HG02885 (cell line): ENCODE results near the gene SRSF8.
A peak's percentile ranks its signal among the peaks of the same experiment; 100 is the strongest.

ENCODE experiments used
- ATAC-seq: cut with Tn5 transposase; IDR thresholded peaks from one replicate; pipeline ENCODE4 v1.9.1; 2021; ENCODE audit warnings: mild to moderate bottlenecking; ENCODE audit not compliant: unreplicated experiment, poor library complexity

The SRSF8 gene

GRCh38 chr11:95067039-95067840, 521 bp downstream of the SRSF8 start:
- peak; percentile 65 for ATAC-seq

GRCh38 chr11:95067841-95068219, 1.1 kb downstream of the SRSF8 start:
- no peak for ATAC-seq

GRCh38 chr11:95068549-95068948, 1.8 kb downstream of the SRSF8 start:
- ATAC-seq = peak; percentile 66

GRCh38 chr11:95070471-95070870, 3.8 kb downstream of the SRSF8 start:
- no peak for ATAC-seq

- ATAC-seq = no peak
Measured at GRCh38 chr11:95072948-95073347, 6.2 kb downstream of the SRSF8 start.

- ATAC-seq = no peak
Measured at GRCh38 chr11:95074792-95075563, 8.3 kb downstream of the SRSF8 start.

GRCh38 chr11:95076416-95076815, 9.7 kb downstream of the SRSF8 start:
- ATAC-seq = peak; percentile 68

GRCh38 chr11:95076981-95077380, 10.3 kb downstream of the SRSF8 start:
- no peak for ATAC-seq

GRCh38 chr11:95078526-95078925, 11.8 kb downstream of the SRSF8 start:
- no peak for ATAC-seq

- no peak for ATAC-seq
Measured at GRCh38 chr11:95081010-95081409, 14.3 kb downstream of the SRSF8 start.

- ATAC-seq = no peak
Measured at GRCh38 chr11:95081412-95081811, 14.7 kb downstream of the SRSF8 start.

- no peak for ATAC-seq
Measured at GRCh38 chr11:95082576-95083001, 15.9 kb downstream of the SRSF8 start.

GRCh38 chr11:95084509-95084908, 17.8 kb downstream of the SRSF8 start:
- ATAC-seq = peak; percentile 70

- no peak for ATAC-seq
Measured at GRCh38 chr11:95085117-95085816, 18.5 kb downstream of the SRSF8 start.

GRCh38 chr11:95086151-95086550, 19.4 kb downstream of the SRSF8 start:
- ATAC-seq = no peak

- ATAC-seq = no peak
Measured at GRCh38 chr11:95086836-95087570, 20.3 kb downstream of the SRSF8 start.

GRCh38 chr11:95088946-95089619, 22.4 kb downstream of the SRSF8 start:
- ATAC-seq = peak; percentile 51

- peak; percentile 88 for ATAC-seq
Measured at GRCh38 chr11:95089620-95090542, 23.2 kb downstream of the SRSF8 start, which contains the start of gene ENDOD1. Gene ENDOD1 (plus strand): TSS chr11:95089846. CDS start chr11:95089928, 82 bp downstream.
